MM.1S (cell line): ENCODE measurements around the gene MYBPHL.

Source experiments
- DNase-seq: peaks from one replicate; pipeline ENCODE4 v3.0.0-alpha.2; 2015
- H2AFZ ChIP-seq: fragments of 300-600 bp; sonication (generic); 2 replicates; pipeline ENCODE4 v1.6.0; 2016; ENCODE audit warnings: antibody characterized with exemption, low read length
- H3F3A ChIP-seq: fragments of 300-600 bp; sonication (generic); 2 replicates; pipeline ENCODE4 v1.6.1; 2016; ENCODE audit warnings: mild to moderate bottlenecking, antibody characterized with exemption, low read length, moderate library complexity, mixed read lengths; ENCODE audit not compliant: insufficient read depth
- H3K27ac ChIP-seq: fragments of 300-600 bp; sonication (generic); 2 replicates; pipeline ENCODE4 v1.5.1; 2016; ENCODE audit warnings: mild to moderate bottlenecking, low read length
- H3K27me3 ChIP-seq: fragments of 300-600 bp; sonication (generic); replicated peaks from 2 replicates; pipeline ENCODE4 v1.6.0; 2016; ENCODE audit warnings: low read length; ENCODE audit not compliant: insufficient read depth
- H3K36me3 ChIP-seq: fragments of 300-600 bp; sonication (generic); replicated peaks from 2 replicates; pipeline ENCODE4 v1.6.1; 2016; ENCODE audit warnings: mild to moderate bottlenecking, low read length, mixed read lengths; ENCODE audit not compliant: insufficient read depth
- H3K4me1 ChIP-seq: fragments of 300-600 bp; sonication (generic); 2 replicates; pipeline ENCODE4 v1.6.1; 2016; ENCODE audit warnings: low read length, mixed read lengths
- H3K4me2 ChIP-seq: fragments of 300-600 bp; sonication (generic); 2 replicates; pipeline ENCODE4 v1.6.0; 2016; ENCODE audit warnings: low read depth, low read length
- H3K4me3 ChIP-seq: fragments of 300-600 bp; sonication (generic); 2 replicates; pipeline ENCODE4 v1.5.1; 2016; ENCODE audit warnings: low read length, mixed read lengths
- H3K79me2 ChIP-seq: fragments of 300-600 bp; sonication (generic); 2 replicates; pipeline ENCODE4 v1.6.1; 2016; ENCODE audit warnings: mixed run types, low read length, mixed read lengths
- H3K9ac ChIP-seq: fragments of 300-600 bp; sonication (generic); 2 replicates; pipeline ENCODE4 v1.6.1; 2016; ENCODE audit warnings: low read length, mixed read lengths
- H3K9me2 ChIP-seq: fragments of 300-600 bp; sonication (generic); replicated peaks from 2 replicates; pipeline ENCODE4 v1.6.1; 2016; ENCODE audit warnings: mild to moderate bottlenecking, low read length, mixed read lengths; ENCODE audit not compliant: insufficient read depth
- H3K9me3 ChIP-seq: fragments of 300-600 bp; sonication (generic); replicated peaks from 2 replicates; pipeline ENCODE4 v1.6.1; 2016; ENCODE audit warnings: mild to moderate bottlenecking, low read length, mixed read lengths; ENCODE audit not compliant: insufficient read depth
- H4K20me1 ChIP-seq: fragments of 300-600 bp; sonication (generic); 2 replicates; pipeline ENCODE4 v1.6.1; 2016; ENCODE audit warnings: mild to moderate bottlenecking, low read length, moderate library complexity, mixed read lengths; ENCODE audit not compliant: insufficient read depth
- CTCF ChIP-seq: fragments of 300-600 bp; sonication (generic); IDR thresholded peaks from 2 replicates; pipeline ENCODE4 v1.5.1; 2016; ENCODE audit warnings: antibody characterized with exemption, low read length, mixed read lengths
- EZH2 ChIP-seq: fragments of 300-600 bp; sonication (generic); optimal IDR thresholded peaks from 2 replicates; pipeline ENCODE3; 2017; ENCODE audit warnings: low read depth, mild to moderate bottlenecking, antibody characterized with exemption, low read length, mixed read lengths
- EZH2phosphoT487 ChIP-seq: fragments of 300-600 bp; sonication (generic); IDR thresholded peaks from 2 replicates; pipeline ENCODE4 v1.6.1; 2018; ENCODE audit warnings: antibody characterized with exemption, low read length

MYBPHL gene

GRCh38 chr1:109298666-109299557, 7.9 kb downstream of the MYBPHL start:
- no peaks in the 10 kb centered on the region for H3F3A ChIP-seq
- no peak overlapping the region for H2AFZ ChIP-seq
- no peak overlapping the region for H3K4me2 ChIP-seq
- DNase-seq: no peak
- no peaks in the 10 kb centered on the region for H3K9me2 ChIP-seq
- H4K20me1 ChIP-seq: no peaks in the 10 kb centered on the region
- H3K79me2 ChIP-seq: no peaks in the 10 kb centered on the region
- H3K36me3 ChIP-seq: no peaks in the 10 kb centered on the region
- TF ChIP-seq EZH2: no peak
- no peak for TF ChIP-seq CTCF
- no peaks in the 10 kb centered on the region for H3K27me3 ChIP-seq
- no peak overlapping the region for H3K4me3 ChIP-seq
- no peak overlapping the region for H3K9ac ChIP-seq
- no peaks in the 10 kb centered on the region for H3K4me1 ChIP-seq
- no peaks in the 10 kb centered on the region for H3K9me3 ChIP-seq
- no peak overlapping the region for H3K27ac ChIP-seq

GRCh38 chr1:109296782-109297181, 10.0 kb downstream of the MYBPHL start:
- H3K79me2 ChIP-seq: no peaks in the 10 kb centered on the region
- no peaks in the 10 kb centered on the region for H3K27me3 ChIP-seq
- no peak for TF ChIP-seq EZH2phosphoT487
- no peak for TF ChIP-seq EZH2
- no peak for TF ChIP-seq CTCF
- H2AFZ ChIP-seq: no peak overlapping the region
- no peak overlapping the region for H3K4me3 ChIP-seq
- H3K27ac ChIP-seq: no peak overlapping the region
- no peaks in the 10 kb centered on the region for H3K9me3 ChIP-seq
- no peaks in the 10 kb centered on the region for H3F3A ChIP-seq
- H3K4me2 ChIP-seq: no peak overlapping the region
- no peaks in the 10 kb centered on the region for H3K4me1 ChIP-seq
- DNase-seq: no peak
- H3K36me3 ChIP-seq: no peaks in the 10 kb centered on the region
- H4K20me1 ChIP-seq: no peaks in the 10 kb centered on the region
- H3K9me2 ChIP-seq: no peaks in the 10 kb centered on the region
- H3K9ac ChIP-seq: no peak overlapping the region

GRCh38 chr1:109295712-109296415, 10.9 kb downstream of the MYBPHL start:
- no peak for DNase-seq
- H3K36me3 ChIP-seq: no peaks in the 10 kb centered on the region
- H3K27ac ChIP-seq: no peak overlapping the region
- H4K20me1 ChIP-seq: no peaks in the 10 kb centered on the region
- H3K9me2 ChIP-seq: no peaks in the 10 kb centered on the region
- H3K27me3 ChIP-seq: no peaks in the 10 kb centered on the region
- H3F3A ChIP-seq: no peaks in the 10 kb centered on the region
- H3K4me1 ChIP-seq: no peaks in the 10 kb centered on the region
- no peaks in the 10 kb centered on the region for H3K79me2 ChIP-seq
- H2AFZ ChIP-seq: no peak overlapping the region
- no peaks in the 10 kb centered on the region for H3K9me3 ChIP-seq
- H3K9ac ChIP-seq: no peak overlapping the region
- H3K4me3 ChIP-seq: no peak overlapping the region
- TF ChIP-seq EZH2phosphoT487 (no peak), CTCF (no peak), EZH2 (no peak)
- no peak overlapping the region for H3K4me2 ChIP-seq
